HCT116 (cell line): Measurements from ENCODE around the gene PPP2R5A.

Experiments
- CEBPB ChIP-seq: IDR thresholded peaks from 2 replicates; pipeline ENCODE4 v1.6.1; 2012; ENCODE audit warnings: low read depth
- EZH2phosphoT487 ChIP-seq: fragments of 200-600 bp; IDR thresholded peaks from 2 replicates; pipeline ENCODE4 v1.6.1; 2018; ENCODE audit warnings: antibody characterized with exemption, borderline replicate concordance
- JUND ChIP-seq: IDR thresholded peaks from 2 replicates; pipeline ENCODE4 v1.6.1; 2012
- POLR2A ChIP-seq: IDR thresholded peaks from 2 replicates; pipeline ENCODE4 v1.7.0; 2011; ENCODE audit warnings: borderline replicate concordance; ENCODE audit not compliant: insufficient read depth, insufficient read length; ENCODE audit errors: extremely low read depth
- ZNF274 ChIP-seq: fragments of 200-500 bp; sonication (Bioruptor generic); IDR thresholded peaks from 2 replicates; pipeline ENCODE4 v1.6.1; 2014; ENCODE audit warnings: mild to moderate bottlenecking, low read depth, low read length, inconsistent platforms
- TF ChIP-seq, protein P1 (sequence below), 3 experiments: fragments of 200-600 bp in 1 of 3; sonication (generic) in 1 of 3; IDR thresholded peaks in 2 of 3; conservative IDR thresholded peaks in 1 of 3; 2 replicates each; pipeline ENCODE4 v1.5.1; 2012 to 2017; ENCODE audit warnings: low read depth in 2 of 3, low read length in 2 of 3, antibody characterized with exemption in 1 of 3, borderline replicate concordance in 1 of 3, control low read depth in 1 of 3, mild to moderate bottlenecking in 1 of 3, mixed read lengths in 1 of 3, mixed run types in 1 of 3, moderate library complexity in 1 of 3; ENCODE audit not compliant: insufficient read depth in 1 of 3
- TF ChIP-seq, protein P2 (sequence below): IDR thresholded peaks from 2 replicates; pipeline ENCODE4 v1.6.1; 2012; ENCODE audit warnings: low read depth
- TF ChIP-seq, protein P3 (sequence below): IDR thresholded peaks from 2 replicates; pipeline ENCODE4 v1.6.1; 2011; ENCODE audit warnings: mild to moderate bottlenecking, low read length, moderate library complexity; ENCODE audit not compliant: insufficient replicate concordance; ENCODE audit errors: extremely low read depth

DNA sequence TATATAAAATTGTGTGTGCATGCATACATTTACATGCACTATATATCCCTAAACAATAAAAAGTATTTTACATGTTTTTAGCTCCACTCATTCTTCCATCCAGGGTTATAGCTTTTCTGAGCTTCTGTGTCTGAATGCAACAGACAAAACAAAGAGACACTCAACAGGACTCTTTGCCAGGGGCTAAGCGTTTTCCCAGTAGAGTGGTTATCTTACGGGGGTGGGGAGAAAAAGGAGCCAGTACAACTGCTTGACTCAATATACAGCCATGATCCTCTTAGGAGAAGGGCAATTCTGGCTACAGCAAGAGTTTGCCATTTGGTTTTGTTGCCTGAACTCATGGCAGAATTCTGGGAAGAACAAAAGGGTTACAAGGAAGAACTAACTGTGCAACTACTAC is 14.6 kb upstream of the PPP2R5A start:
- TF ChIP-seq EZH2phosphoT487, result no peak
- no peak for TF ChIP-seq POLR2A
- TF ChIP-seq CEBPB, result no peak
- TF ChIP-seq ZNF274, result no peak
- TF ChIP-seq, protein P1, sequence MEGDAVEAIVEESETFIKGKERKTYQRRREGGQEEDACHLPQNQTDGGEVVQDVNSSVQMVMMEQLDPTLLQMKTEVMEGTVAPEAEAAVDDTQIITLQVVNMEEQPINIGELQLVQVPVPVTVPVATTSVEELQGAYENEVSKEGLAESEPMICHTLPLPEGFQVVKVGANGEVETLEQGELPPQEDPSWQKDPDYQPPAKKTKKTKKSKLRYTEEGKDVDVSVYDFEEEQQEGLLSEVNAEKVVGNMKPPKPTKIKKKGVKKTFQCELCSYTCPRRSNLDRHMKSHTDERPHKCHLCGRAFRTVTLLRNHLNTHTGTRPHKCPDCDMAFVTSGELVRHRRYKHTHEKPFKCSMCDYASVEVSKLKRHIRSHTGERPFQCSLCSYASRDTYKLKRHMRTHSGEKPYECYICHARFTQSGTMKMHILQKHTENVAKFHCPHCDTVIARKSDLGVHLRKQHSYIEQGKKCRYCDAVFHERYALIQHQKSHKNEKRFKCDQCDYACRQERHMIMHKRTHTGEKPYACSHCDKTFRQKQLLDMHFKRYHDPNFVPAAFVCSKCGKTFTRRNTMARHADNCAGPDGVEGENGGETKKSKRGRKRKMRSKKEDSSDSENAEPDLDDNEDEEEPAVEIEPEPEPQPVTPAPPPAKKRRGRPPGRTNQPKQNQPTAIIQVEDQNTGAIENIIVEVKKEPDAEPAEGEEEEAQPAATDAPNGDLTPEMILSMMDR (IDR thresholded peaks at IDR 0.05 in 2 of 3, conservative IDR thresholded peaks at IDR 0.05 in 1 of 3; ENCODE audit: borderline replicate concordance in 1 of 3, insufficient read depth in 1 of 3, low read depth in 2 of 3, low read length in 2 of 3), result no peak
- TF ChIP-seq, protein P2, sequence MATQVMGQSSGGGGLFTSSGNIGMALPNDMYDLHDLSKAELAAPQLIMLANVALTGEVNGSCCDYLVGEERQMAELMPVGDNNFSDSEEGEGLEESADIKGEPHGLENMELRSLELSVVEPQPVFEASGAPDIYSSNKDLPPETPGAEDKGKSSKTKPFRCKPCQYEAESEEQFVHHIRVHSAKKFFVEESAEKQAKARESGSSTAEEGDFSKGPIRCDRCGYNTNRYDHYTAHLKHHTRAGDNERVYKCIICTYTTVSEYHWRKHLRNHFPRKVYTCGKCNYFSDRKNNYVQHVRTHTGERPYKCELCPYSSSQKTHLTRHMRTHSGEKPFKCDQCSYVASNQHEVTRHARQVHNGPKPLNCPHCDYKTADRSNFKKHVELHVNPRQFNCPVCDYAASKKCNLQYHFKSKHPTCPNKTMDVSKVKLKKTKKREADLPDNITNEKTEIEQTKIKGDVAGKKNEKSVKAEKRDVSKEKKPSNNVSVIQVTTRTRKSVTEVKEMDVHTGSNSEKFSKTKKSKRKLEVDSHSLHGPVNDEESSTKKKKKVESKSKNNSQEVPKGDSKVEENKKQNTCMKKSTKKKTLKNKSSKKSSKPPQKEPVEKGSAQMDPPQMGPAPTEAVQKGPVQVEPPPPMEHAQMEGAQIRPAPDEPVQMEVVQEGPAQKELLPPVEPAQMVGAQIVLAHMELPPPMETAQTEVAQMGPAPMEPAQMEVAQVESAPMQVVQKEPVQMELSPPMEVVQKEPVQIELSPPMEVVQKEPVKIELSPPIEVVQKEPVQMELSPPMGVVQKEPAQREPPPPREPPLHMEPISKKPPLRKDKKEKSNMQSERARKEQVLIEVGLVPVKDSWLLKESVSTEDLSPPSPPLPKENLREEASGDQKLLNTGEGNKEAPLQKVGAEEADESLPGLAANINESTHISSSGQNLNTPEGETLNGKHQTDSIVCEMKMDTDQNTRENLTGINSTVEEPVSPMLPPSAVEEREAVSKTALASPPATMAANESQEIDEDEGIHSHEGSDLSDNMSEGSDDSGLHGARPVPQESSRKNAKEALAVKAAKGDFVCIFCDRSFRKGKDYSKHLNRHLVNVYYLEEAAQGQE, result no peak
- TF ChIP-seq, protein P3, sequence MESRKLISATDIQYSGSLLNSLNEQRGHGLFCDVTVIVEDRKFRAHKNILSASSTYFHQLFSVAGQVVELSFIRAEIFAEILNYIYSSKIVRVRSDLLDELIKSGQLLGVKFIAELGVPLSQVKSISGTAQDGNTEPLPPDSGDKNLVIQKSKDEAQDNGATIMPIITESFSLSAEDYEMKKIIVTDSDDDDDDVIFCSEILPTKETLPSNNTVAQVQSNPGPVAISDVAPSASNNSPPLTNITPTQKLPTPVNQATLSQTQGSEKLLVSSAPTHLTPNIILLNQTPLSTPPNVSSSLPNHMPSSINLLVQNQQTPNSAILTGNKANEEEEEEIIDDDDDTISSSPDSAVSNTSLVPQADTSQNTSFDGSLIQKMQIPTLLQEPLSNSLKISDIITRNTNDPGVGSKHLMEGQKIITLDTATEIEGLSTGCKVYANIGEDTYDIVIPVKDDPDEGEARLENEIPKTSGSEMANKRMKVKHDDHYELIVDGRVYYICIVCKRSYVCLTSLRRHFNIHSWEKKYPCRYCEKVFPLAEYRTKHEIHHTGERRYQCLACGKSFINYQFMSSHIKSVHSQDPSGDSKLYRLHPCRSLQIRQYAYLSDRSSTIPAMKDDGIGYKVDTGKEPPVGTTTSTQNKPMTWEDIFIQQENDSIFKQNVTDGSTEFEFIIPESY, result no peak
- no peak for TF ChIP-seq JUND
